Stomach smooth muscle (tissue), 2 donors: ENCODE measurements around the gene PLXNA4.

Experiments
- H3K27ac ChIP-seq: one replicate; pipeline ENCODE4 v1.7.0; 2013; ENCODE audit warnings: mild to moderate bottlenecking, low read length, inconsistent platforms
- H3K27me3 ChIP-seq, 2 donors: one replicate each; pipeline ENCODE4 v1.7.0; 2013; ENCODE audit warnings: low read length in 2 of 2; ENCODE audit not compliant: insufficient read depth in 2 of 2, control insufficient read depth in 1 of 2
- H3K36me3 ChIP-seq, 2 donors: one replicate each; pipeline ENCODE4 v1.7.0; 2013; ENCODE audit warnings: low read length in 2 of 2; ENCODE audit not compliant: control insufficient read depth in 2 of 2, insufficient read depth in 2 of 2
- H3K4me1 ChIP-seq: one replicate; pipeline ENCODE4 v1.7.0; 2013; ENCODE audit warnings: low read length; ENCODE audit not compliant: control insufficient read depth, insufficient read depth
- H3K4me3 ChIP-seq, 2 donors: one replicate each; pipeline ENCODE4 v1.7.0; 2013; ENCODE audit warnings: low read length in 2 of 2
- H3K9ac ChIP-seq, 2 donors: one replicate each; pipeline ENCODE4 v1.7.0; 2013; ENCODE audit warnings: low read length in 2 of 2, mild to moderate bottlenecking in 1 of 2
- H3K9me3 ChIP-seq, 2 donors: one replicate each; pipeline ENCODE4 v1.7.0; 2013; ENCODE audit warnings: low read length in 2 of 2; ENCODE audit not compliant: control insufficient read depth in 2 of 2
- donor health status: healthy.
- donor health status: Pancreatic carcinoma.

Gene PLXNA4

GRCh38 chr7:132457658-132458057, 118.6 kb downstream of the PLXNA4 start:
- no peak overlapping the region for H3K4me3 ChIP-seq
- H3K4me1 ChIP-seq: peaks cover 7% of the 10 kb centered on the region
- H3K27ac ChIP-seq: no peak overlapping the region
- H3K9ac ChIP-seq: no peak overlapping the region
- no peaks in the 10 kb centered on the region for H3K9me3 ChIP-seq
- H3K36me3 ChIP-seq: no peaks in the 10 kb centered on the region
- no peaks in the 10 kb centered on the region for H3K27me3 ChIP-seq

GRCh38 chr7:132456418-132456817, 119.9 kb downstream of the PLXNA4 start:
- Histone ChIP-seq H3K9me3 (no peaks in the 10 kb centered on the region), H3K9ac (no peak overlapping the region), H3K4me3 (no peak overlapping the region), H3K36me3 (no peaks in the 10 kb centered on the region), H3K27ac (no peak overlapping the region), H3K27me3 (no peaks in the 10 kb centered on the region), H3K4me1 (peaks cover 7% of the 10 kb centered on the region)

- no peak overlapping the region for H3K4me3 ChIP-seq
- H3K27me3 ChIP-seq: no peaks in the 10 kb centered on the region
- no peaks in the 10 kb centered on the region for H3K36me3 ChIP-seq
- H3K27ac ChIP-seq: no peak overlapping the region
- peaks cover 7% of the 10 kb centered on the region for H3K4me1 ChIP-seq
- H3K9me3 ChIP-seq: no peaks in the 10 kb centered on the region
- no peak overlapping the region for H3K9ac ChIP-seq
Measured at GRCh38 chr7:132455378-132455777, 120.9 kb downstream of the PLXNA4 start.

- no peak overlapping the region for H3K4me3 ChIP-seq
Measured at GRCh38 chr7:132453826-132454225, 122.4 kb downstream of the PLXNA4 start.

GRCh38 chr7:132451161-132451560, 125.1 kb downstream of the PLXNA4 start:
- Histone ChIP-seq H3K4me3 (no peak overlapping the region), H3K27ac (no peak overlapping the region), H3K36me3 (no peaks in the 10 kb centered on the region), H3K9me3 (no peaks in the 10 kb centered on the region), H3K4me1 (no peaks in the 10 kb centered on the region), H3K27me3 (no peaks in the 10 kb centered on the region), H3K9ac (no peak overlapping the region)

More at GRCh38 chr7:132453826-132454225, 122.4 kb downstream of the PLXNA4 start:
- Histone ChIP-seq H3K27me3 (no peaks in the 10 kb centered on the region), H3K4me1 (no peaks in the 10 kb centered on the region), H3K27ac (no peak overlapping the region), H3K36me3 (no peaks in the 10 kb centered on the region), H3K9ac (no peak overlapping the region), H3K9me3 (no peaks in the 10 kb centered on the region)

GRCh38 chr7:132450696-132451095, 125.6 kb downstream of the PLXNA4 start:
- Histone ChIP-seq H3K4me3 (no peak overlapping the region), H3K9ac (no peak overlapping the region), H3K27me3 (no peaks in the 10 kb centered on the region), H3K27ac (no peak overlapping the region), H3K36me3 (no peaks in the 10 kb centered on the region), H3K9me3 (no peaks in the 10 kb centered on the region), H3K4me1 (no peaks in the 10 kb centered on the region)

GRCh38 chr7:132450188-132450587, 126.1 kb downstream of the PLXNA4 start:
- Histone ChIP-seq H3K27ac (no peak overlapping the region), H3K4me3 (no peak overlapping the region), H3K9me3 (no peaks in the 10 kb centered on the region), H3K36me3 (no peaks in the 10 kb centered on the region), H3K9ac (no peak overlapping the region), H3K27me3 (no peaks in the 10 kb centered on the region), H3K4me1 (no peaks in the 10 kb centered on the region)

GRCh38 chr7:132446666-132447278, 129.5 kb downstream of the PLXNA4 start:
- no peaks in the 10 kb centered on the region for H3K4me1 ChIP-seq
- no peaks in the 10 kb centered on the region for H3K9me3 ChIP-seq
- H3K36me3 ChIP-seq: no peaks in the 10 kb centered on the region
- no peaks in the 10 kb centered on the region for H3K27me3 ChIP-seq
- H3K27ac ChIP-seq: no peak overlapping the region
- no peak overlapping the region for H3K4me3 ChIP-seq
- no peak overlapping the region for H3K9ac ChIP-seq

- no peaks in the 10 kb centered on the region for H3K36me3 ChIP-seq
- no peaks in the 10 kb centered on the region for H3K9me3 ChIP-seq
- no peak overlapping the region for H3K9ac ChIP-seq
- no peak overlapping the region for H3K27ac ChIP-seq
- H3K27me3 ChIP-seq: no peaks in the 10 kb centered on the region
- H3K4me1 ChIP-seq: no peaks in the 10 kb centered on the region
- H3K4me3 ChIP-seq: no peak overlapping the region
Measured at GRCh38 chr7:132446260-132446659, 130.0 kb downstream of the PLXNA4 start.

GRCh38 chr7:132443761-132444520, 132.3 kb downstream of the PLXNA4 start:
- Histone ChIP-seq H3K27ac (no peak overlapping the region), H3K36me3 (no peaks in the 10 kb centered on the region), H3K9ac (no peak overlapping the region), H3K4me3 (no peak overlapping the region), H3K4me1 (no peaks in the 10 kb centered on the region), H3K9me3 (no peaks in the 10 kb centered on the region), H3K27me3 (no peaks in the 10 kb centered on the region)

GRCh38 chr7:132441935-132442334, 134.3 kb downstream of the PLXNA4 start:
- Histone ChIP-seq H3K4me3 (no peak overlapping the region), H3K27ac (no peak overlapping the region), H3K9me3 (no peaks in the 10 kb centered on the region), H3K36me3 (no peaks in the 10 kb centered on the region), H3K27me3 (no peaks in the 10 kb centered on the region), H3K9ac (no peak overlapping the region), H3K4me1 (peaks cover 5% of the 10 kb centered on the region)
